CD4-positive, alpha-beta T cell treated with Interleukin-6 at 100 ng/mL for 8 hours (primary cell): ENCODE results near the gene THRB.

Source experiments
- DNase-seq: peaks from one replicate; pipeline ENCODE4 v3.0.0-alpha.2; 2020; ENCODE audit warnings: mixed read lengths, low spot score

Gene THRB

DNA sequence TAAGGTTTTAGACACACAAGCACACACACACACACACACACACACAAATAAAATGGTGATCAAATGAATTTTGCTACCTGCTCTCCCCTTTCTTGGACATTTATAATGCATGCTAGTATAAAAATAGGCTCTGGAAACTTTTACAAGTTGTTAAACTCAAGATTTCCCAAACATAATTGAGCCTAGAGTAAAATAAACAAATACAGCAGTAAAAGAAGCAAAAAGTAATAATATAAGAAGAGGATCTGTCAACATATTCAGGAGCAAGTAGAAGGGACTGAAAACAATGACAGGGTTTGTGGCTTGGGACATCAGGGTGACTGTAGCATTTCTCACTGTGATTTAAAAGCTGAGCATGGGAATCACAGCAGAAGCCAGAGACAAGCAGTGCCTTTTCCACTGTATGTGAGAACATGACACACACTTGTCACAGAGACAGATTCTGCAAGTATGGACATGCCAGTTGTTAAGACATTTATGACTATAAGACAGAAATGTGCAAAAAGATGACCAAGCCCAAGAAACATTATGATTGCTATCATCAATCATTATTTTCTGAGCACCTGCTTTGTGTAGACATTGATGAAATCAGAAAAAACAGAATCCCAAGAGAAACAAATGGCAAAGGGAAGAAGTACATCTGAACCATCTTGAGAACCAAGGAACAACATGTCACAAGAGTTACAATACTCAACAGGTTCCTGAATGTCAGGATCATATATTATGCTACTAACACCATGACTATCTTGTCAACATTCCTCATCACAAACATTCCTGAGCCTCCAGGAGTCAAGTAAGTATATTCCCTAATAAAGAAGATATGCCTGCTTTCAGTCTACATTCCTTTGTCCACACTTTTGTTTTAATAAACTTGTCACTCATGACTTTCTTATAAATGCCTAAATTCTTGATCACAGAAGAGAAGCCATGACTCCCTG lies 7.1 kb downstream of the THRB start:
- DNase-seq: no peak

DNA sequence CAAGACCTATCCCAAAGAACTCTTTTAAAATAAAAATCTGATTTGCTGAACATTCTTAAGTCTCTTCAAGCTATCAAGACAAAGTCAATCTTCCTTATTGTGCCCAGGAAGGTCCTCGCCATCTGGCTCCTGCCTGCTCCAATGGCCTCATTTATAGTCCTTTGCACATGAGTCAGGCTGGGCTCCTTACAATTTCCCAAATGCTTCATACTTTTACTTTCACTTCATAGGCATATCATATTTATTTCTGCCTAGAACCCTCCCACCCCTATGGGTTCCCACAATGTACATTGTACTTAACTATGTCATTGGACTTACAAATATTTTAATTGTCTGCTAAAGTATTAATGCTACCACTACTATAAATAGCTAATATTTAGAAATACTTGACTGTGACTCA lies 9.1 kb downstream of the THRB start:
- DNase-seq: no peak

DNA sequence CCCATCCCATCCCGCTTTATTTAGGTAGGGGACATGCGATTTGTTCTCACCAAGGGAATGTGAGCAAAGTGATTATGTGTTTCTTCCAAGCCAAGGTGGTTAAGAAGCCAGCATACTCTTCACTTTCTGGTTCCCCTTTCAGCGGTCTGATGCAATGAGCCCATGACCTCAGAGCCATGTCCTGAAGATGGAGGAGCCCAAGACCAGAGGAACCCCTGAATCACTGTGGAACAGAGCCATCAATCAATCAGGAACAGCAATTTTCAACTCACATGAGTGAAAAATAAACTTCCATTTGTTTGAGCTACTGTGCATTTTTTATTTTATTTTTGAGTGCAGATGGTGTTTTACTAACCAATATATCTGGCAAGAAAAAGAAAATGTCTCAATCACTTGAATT lies 10.8 kb downstream of the THRB start:
- no peak for DNase-seq

DNA sequence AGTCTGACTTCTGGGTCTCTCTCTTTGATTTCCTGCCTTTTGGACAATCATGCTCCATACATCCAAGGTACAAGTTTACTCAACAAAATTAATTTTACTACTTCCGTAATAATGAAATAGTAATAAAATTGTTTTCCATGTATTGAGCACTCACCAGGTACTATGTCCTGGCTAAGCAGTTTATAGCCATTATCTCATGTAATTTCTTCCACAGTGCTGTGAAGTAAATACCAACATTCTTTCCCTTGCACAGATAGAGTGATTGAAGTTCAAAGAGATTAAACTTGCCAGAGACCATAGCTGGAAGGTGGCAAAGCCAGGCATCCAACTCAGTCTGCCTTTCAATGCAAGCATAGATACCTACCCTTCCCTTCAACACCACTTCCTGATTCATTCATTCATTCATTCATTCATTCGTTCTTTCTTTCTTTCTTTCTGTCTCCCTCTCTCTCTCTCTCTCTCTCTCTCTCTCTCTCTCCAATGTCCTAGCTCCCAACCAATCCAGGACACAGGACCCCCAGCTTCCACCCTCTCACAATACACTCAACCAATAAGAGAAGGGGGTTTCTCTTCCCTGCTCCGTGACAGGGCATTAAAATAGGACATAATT lies 12.4 kb downstream of the THRB start:
- no peak for DNase-seq

DNA sequence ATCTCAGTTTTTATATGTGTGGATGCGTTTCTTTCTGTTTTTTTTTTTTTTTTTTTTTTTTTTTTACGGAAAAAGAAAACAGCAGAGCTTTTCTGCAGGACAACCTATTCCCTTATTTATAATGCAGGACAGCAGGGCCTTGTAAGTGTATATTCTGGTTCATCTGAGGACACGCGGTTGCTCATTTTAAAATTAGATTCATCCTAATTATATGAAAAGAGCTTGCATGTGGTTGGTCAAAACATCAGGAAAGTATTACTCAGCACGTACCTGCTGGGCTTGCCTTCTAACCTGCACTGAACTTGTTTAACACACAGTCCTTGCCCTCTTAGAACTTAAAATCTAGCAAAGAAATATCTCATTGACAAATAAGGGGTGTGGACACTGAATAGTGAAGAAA lies 13.5 kb downstream of the THRB start:
- DNase-seq: no peak

DNA sequence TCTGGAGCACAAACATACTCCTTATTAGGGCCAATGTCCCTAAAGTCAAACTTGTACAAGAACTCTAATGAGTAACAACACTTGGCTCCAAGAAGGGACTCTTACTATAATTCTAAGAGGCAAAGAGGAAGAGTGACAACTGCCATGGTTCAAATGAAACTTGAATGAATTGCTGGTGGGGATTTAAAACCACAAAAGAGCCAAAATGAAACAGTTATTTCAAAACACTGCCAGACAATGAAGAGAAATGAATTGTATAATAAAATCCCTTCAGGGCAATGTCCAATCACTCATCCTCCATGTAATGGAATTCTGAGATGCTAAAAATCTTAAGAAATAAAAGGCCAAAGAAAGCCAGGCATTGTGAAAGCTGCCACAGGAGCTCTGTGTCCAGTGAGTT lies 14.2 kb downstream of the THRB start:
- DNase-seq: no peak

DNA sequence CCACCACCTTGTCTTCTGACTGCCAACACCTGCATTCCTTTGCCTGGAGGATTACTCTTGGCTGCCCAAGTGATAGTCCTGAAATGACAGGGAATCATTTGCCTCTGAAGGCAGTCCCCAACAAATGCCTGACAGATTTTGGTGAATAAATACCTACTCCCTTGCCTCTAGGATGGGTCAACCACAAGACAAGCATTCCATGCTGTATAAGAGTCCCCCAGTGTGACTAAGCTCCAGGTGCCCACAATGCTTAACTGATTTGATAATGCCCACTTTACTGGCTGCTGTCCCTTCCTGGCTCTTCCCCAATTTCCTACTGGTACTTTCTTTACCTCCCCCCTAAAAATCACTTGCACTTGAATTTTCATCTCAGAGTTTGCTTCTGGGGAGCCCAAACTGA lies 14.8 kb downstream of the THRB start:
- DNase-seq: no peak

DNA sequence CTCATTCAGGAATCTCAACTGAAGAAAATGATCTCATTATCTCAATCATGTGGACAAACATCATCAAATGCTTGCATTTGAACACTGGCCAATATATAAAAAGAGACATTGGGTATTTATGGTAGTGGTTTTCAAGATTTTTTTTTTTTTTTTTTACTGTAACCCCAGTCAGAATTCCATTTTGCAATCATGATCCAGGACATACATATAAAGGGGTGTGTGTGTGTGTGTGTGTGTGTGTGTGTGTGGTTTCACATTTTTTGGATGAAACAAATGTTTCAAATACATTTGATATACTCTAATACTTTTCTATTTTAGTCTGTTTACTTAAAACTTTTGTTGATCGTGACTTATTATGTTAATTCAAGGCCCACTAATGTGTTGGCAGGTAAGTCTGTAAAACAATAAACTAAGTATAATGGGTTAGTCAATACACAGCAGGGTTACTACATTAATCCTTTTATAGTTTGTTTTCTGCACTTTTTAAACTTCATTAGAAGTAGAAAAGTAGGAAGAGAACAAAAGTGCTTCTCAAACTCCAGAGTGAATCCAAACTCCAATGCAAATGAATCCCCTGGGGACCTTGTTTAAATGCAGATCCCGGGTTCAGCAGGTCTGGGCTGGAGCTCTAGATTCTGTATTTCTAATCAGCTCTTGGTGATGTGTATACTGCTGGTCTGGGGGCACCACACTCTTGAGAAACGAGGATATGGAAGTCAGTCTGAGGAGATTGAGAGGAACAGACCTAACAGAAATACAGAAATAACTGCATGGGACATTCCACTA lies 17.6 kb downstream of the THRB start:
- DNase-seq: no peak

DNA sequence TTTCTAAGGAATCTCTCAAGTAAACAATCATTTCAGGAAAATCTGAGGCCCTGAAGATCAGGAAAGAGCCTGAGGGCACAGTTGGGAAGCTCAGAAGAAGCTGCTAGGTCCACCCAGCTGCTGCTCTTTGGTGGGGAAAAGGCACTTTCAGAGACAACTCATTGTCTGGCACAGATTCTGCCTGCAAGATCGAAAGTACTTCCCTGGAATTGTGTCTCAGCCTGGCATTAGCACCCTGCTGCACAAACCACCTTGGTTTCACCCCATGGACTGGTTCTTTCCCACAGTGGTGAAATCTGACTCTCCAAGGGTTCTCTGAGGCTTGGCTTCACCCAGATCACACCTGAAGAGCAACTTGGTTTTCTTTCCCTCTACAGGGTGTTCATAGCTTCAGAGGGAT lies 18.7 kb downstream of the THRB start:
- no peak for DNase-seq

DNA sequence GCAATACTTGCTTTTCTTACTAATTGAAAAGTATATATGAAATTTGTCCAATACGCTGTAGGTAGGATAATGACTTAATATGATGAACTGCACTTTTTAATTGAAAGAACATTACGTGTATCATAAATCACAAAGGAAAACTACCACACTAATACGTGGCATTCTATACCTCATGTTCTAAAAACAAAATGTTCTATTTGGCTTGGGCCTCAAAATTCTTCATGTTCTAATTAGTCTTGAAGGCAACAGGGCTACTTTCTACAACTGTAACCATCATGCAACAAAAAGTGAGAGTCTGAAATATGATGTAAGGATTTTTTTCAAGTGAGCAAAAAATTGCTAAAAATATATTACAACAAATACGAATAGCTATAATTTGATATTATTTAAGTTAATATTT lies 19.8 kb downstream of the THRB start:
- no peak for DNase-seq

DNA sequence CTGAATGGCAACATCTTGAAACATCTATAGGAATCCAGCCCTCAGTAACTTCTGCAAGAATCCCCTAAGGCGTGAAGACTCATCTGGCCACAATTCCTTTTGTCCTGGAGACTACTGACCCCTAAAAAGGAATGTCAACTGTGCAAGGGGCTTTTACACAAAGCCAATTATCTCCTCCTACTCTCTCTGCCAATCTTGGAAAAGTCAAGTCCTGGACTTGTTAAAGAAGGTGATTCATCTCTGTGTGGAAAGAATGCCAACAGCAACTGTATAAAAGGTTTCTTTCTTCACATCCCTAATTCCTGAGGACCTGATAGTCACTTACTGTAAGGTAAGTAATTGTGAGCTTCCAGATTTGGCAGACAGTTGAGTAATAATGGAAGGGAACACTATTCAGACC lies 22.3 kb downstream of the THRB start:
- DNase-seq: no peak

DNA sequence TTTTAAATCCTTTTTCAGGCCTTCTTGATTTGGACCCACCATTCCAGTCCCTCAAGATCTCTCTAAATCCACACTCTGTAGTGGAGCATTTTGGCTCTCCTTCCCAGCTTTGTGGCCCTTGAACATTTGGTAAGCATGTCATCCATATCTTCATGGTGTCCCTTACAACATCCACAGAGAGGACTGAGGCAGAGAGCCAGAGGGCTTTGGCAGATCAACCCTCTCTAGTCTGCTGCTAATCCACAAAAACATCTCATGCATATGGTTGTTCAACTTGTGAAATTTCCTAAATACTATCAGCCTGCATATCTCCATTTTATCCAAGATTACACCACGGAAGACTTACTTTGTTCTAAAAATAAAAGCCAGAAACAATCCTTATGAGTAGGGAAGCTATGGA lies 23.2 kb downstream of the THRB start:
- DNase-seq: no peak

DNA sequence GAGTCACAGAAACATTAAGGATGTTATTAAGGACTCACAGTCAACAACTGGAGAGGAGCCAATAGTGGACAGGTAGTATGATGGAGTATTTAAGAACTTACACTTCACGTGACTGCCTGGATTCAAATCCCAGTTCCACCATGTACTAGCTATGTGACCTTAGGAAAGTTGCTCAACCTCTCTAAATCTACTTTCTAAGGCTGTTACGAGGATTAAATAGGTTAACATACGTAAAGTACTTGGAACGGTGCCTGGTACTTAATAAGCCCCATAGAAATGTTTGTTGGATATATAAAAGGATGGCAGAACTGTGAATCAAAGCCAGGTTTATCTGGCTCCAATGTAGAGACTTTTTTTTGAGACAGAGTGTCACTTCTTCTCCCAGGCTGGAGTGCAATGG lies 24.4 kb downstream of the THRB start:
- DNase-seq: no peak

DNA sequence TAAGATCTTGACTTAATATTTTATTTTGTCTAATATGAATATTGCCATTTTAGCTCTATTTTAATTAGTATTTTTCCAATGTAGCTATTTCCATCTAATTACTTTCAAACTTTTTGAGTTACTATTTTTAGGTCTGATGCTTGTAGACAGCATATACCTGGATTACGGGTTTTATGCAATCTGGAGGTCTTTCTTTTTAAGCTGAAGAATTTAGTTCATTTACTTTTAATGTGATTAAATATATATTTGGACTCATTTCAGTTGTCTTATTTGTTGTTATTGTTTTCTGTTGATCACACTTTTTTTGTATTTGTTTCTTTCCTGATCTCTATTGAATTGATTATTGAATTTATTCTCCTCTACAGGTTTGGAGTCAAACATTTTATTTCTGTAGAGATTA lies 30.3 kb downstream of the THRB start:
- no peak for DNase-seq

DNA sequence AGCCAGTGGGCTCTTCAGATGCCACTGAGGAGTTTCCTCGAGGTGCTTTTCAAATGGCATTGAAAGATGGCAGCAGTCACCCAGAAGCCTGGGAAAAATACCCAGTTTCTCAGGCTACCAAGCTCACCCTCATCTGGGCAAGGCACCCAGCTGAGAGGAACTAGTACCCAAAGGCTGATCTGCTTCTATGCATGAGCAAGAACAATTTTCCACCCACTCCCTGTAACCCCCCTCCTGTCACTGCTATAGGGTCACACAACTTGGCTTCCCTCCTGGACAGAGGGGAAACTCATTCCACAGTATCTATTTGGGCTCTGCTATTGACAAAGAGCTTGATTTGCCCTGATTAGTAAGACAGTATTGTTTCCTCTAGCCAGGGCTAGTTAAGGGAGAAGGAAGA lies 31.9 kb downstream of the THRB start:
- no peak for DNase-seq

DNA sequence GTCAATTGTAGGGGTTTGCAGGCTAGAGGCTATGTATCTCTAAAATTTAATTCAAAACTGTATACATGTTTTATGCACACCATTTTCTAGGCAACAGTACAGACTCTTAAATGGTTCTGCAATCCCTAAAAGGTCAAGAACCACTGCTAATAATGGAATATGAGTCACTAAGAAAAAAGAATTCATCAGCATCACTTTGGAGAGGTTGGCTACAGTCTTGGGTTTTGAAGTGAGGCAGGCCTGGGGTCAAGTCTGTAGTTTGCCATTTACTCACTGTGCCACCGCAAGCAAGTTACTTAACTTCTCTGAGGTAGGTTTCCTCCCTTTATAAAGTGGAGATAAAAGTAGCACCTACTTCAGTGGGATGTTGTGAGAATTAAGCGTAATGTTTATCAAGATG lies 33.7 kb downstream of the THRB start:
- DNase-seq: no peak

DNA sequence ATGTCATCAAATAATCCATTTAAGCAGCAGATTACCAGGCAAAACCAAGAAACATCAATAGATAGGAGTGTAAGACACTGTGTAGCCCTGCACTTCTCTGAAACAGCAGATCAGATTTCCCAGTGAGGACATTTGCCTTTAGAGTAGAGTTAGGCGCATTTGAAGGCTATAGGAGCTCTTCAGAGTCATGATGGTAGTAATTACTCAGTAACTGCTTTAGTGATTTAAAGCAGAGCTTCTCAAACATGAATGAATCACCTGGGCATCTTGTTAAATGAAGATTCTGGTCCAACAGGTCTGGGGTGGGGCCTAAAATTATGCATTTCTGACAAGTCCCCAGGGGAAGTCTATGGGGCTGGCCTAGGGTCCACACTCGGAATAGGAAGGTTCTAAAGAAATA lies 36.9 kb downstream of the THRB start:
- no peak for DNase-seq

DNA sequence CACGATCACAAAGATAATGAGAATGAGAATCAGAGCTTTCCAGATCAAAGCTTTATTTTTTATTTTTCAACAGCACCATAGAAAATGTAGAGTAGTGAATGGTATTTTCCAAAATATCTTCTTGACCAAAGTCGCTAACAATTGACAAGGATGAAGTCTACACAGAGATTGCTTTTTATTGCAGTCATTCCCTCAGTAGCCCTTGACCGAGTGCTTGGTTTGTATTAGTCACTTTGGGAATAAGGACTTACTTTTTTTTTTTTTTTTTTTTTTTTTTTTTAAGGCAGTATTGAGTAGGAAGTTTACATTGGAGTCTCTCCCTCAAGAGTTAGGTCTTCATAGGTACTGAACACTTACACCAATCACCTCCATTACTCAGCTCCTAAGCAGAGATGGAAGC lies 39.8 kb downstream of the THRB start:
- no peak for DNase-seq

DNA sequence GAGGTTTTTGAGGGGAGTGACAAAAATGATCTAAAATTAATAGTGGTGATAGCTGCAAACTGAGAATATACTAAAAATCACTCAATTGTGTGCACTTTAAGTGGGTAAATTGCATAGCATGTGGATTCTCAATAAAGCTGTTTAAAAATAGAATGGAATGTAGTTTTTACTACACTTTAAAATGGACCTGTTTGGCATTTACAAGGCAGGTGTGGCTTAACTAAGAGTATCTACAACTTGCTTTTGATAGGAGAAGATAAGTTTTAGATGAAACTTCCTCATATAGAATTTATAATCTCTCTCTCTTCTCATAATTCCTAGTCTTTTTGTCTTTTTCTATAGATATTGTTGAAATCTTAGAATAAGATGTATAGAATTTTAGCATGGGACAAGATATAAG lies 40.3 kb downstream of the THRB start:
- DNase-seq: no peak

DNA sequence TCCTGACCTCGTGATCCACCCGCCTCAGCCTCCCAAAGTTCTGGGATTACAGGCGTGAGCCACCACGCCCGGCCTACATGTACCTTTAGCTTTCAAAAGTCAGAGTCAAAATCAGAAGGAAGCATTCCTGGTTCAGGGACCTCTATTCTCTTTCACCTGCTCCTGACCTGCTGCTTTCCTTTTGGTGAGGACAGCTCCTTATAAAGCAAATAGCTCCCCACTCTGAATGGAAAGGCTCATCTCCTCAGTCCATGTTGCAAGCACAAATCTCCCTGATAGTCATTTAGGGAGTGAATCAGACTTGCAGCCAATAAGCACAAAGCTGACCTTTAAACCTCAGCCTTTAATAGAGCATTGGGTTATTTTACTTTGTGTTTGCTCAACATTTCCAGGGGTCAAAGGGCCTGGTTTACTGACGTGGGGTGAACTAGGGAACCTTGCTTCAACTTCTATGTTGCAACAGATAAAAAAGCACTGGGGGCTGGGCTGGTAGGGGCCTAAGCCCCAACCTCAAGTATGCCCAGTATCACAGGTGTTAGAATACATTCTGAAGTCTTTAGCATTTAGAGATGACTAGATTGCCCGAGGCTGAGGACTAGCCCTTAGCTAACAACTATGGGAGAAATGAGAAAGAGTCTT lies 43.1 kb downstream of the THRB start:
- no peak for DNase-seq

DNA sequence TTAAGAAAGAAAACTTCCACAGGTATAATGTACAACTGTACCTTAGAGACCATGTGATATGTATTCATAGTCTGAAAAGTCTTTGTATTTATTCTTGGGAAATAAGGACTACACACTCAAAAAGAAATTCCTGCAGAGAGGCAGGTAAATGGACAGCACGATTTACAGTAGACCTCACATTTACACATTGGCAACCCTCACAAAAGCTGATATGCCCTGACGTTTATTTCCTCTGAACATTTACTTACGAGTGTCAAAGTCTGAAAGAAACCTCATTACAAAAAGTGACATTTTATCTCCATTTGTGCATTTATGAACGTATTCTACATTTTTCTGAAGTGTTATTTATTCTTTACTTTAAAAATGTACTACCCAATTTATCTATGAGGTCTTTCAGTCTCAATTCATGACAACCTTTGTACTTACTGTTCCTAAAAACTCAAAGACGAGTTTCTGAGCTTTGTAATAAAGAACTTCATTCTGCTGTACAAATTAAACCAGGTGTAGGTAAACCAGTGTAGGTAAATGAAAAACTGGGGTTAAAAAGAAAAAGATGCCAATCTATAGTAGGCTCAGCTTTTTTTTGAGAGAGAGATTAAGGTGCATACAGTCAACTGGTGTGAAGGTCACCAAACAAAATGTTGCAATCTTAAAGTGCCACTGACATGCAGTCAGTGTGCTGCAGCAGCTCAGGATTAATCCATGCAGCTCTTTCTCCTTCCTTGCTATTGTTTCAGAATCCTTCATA lies 44.3 kb downstream of the THRB start:
- DNase-seq: no peak

DNA sequence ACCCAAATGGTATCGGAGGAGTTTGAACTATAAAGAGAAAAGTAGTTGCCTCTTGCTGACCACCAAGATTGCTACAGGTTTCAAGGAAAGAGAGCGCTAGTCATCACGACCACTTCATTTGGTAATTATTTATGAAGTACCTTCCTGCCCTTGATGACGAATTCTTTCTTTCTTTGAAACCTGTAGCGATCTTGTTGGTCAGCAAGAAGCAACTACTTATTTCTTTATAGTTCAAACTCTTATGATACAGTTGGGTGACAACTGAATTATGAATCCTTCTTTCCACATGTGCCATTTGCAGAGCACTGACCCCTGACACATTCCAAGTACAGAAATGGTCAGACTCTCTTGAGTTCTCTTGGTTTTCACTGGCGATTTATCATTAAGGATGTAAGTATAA lies 46.8 kb downstream of the THRB start:
- DNase-seq: no peak
